ENCODE data around the gene PAPPA. TPM values are rescaled to one million over a fixed set of nuclear protein-coding genes. Genes with fewer than 3 reads are reported as not detected.

PAPPA gene
- total and polyA plus RNA-seq, 2 of the 8 experiments (the other 6 are each of a cell fraction or from before 2014, with no cell fraction given), result 0.18 to 0.63 TPM

GRCh38 chr9:116381350-116381749 is 227.8 kb downstream of the PAPPA start:
- no peaks in the 10 kb centered on the region for H4K20me1 ChIP-seq (replicated peaks in 1 of 2; ENCODE audit: control insufficient read depth in 1 of 2, insufficient read depth in 2 of 2, low read length in 2 of 2)
- H3K9me3 ChIP-seq (ENCODE audit: insufficient read depth in 2 of 2, low read depth in 1 of 2, low read length in 1 of 2), result no peaks in the 10 kb centered on the region
- H3K79me2 ChIP-seq (ENCODE audit: control insufficient read depth in 1 of 2, insufficient read depth in 2 of 2, low read length in 2 of 2), result no peaks in the 10 kb centered on the region
- no peak overlapping the region for H2AK5ac ChIP-seq (ENCODE audit: low read depth, low read length)
- H3K18ac ChIP-seq (ENCODE audit: extremely low read depth, low read length), result no peak overlapping the region
- H3K9ac ChIP-seq (replicated peaks in 1 of 4; ENCODE audit: extremely low read depth in 1 of 4, low read depth in 3 of 4, low read length in 3 of 4), result no peak overlapping the region
- FAIRE-seq (no peak), DNase-seq (ENCODE audit: low read depth in 1 of 2, low spot score in 2 of 2) (no peak)
- no peak overlapping the region for H3K4me2 ChIP-seq (ENCODE audit: insufficient read depth in 1 of 2, low read depth in 2 of 2, low read length in 2 of 2)
- peaks cover 0 to 2% (median 0%) of the 10 kb centered on the region in 4 experiments; a peak in 1 of 8 replicates for H3K36me3 ChIP-seq (ENCODE audit: control insufficient read depth in 2 of 4, insufficient read depth in 4 of 4, low read length in 3 of 4)
- no peaks in the 10 kb centered on the region for H3K23me2 ChIP-seq (ENCODE audit: low read depth, low read length)
- H3K27ac ChIP-seq (ENCODE audit: low read depth, low read length), result no peak overlapping the region
- no peak overlapping the region for H2BK120ac ChIP-seq (replicated peaks; ENCODE audit: low read depth, low read length)
- no peak overlapping the region for H3K4me3 ChIP-seq (ENCODE audit: extremely low read depth in 1 of 4, insufficient read depth in 2 of 4, low read depth in 3 of 4, low read length in 4 of 4)
- no peaks in the 10 kb centered on the region for H3K79me1 ChIP-seq (ENCODE audit: low read depth, low read length)
- H3K23ac ChIP-seq (ENCODE audit: insufficient read length), result no peak overlapping the region
- no peak overlapping the region for H2BK5ac ChIP-seq (ENCODE audit: low read depth, low read length)
- WGBS, 2 experiments (ENCODE audit: extremely low coverage in 1 of 2, insufficient coverage in 1 of 2, insufficient read length in 1 of 2, insufficient replicate concordance in 2 of 2, low coverage in 1 of 2, low lambda C conversion rate in 2 of 2, missing lambda C conversion rate in 1 of 2), result 94% methylated on average over 2 of the region's 2 CpGs; no CpG with 5 or more reads in 1 of the 2 experiments
- POLR2A ChIA-PET (ENCODE audit: partially characterized antibody), result no interaction called here
- no peak overlapping the region for H2BK20ac ChIP-seq (ENCODE audit: low read length)
- H4K5ac ChIP-seq (ENCODE audit: insufficient read length, low read depth, low read length), result no peak overlapping the region
- H2AFZ ChIP-seq (ENCODE audit: low read length), result no peak overlapping the region
- no peak overlapping the region for H3K4ac ChIP-seq (replicated peaks; ENCODE audit: insufficient read length, low read depth, low read length)
- H4K91ac ChIP-seq (replicated peaks; ENCODE audit: insufficient read length, low read length), result no peak overlapping the region
- H3K56ac ChIP-seq (replicated peaks; ENCODE audit: insufficient read length, low read depth, low read length), result no peak overlapping the region
- H2BK15ac ChIP-seq (ENCODE audit: low read length), result no peak overlapping the region
- no peaks in the 10 kb centered on the region for H3K27me3 ChIP-seq (replicated peaks in 1 of 4; ENCODE audit: control insufficient read depth in 3 of 4, extremely low read depth in 1 of 4, insufficient read depth in 3 of 4, low read length in 3 of 4)
- CTCF ChIA-PET (ENCODE audit: partially characterized antibody), result interaction anchor here (1.6 kb wide), 1 partner anchor 34 kb away, joined by 4 read pairs; no protein-coding TSS in a partner anchor
- H3K14ac ChIP-seq (ENCODE audit: insufficient read length), result no peak overlapping the region
- no peak overlapping the region for H2BK12ac ChIP-seq (ENCODE audit: low read depth, low read length)
- no peak overlapping the region for H4K8ac ChIP-seq (ENCODE audit: extremely low read depth, insufficient read depth, low read length)
- TF ChIP-seq, protein P1, sequence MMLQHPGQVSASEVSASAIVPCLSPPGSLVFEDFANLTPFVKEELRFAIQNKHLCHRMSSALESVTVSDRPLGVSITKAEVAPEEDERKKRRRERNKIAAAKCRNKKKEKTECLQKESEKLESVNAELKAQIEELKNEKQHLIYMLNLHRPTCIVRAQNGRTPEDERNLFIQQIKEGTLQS (IDR thresholded peaks at IDR 0.05; ENCODE audit: insufficient read depth, low read depth, low read length), result no peak
- TF ChIP-seq MAFK (IDR thresholded peaks at IDR 0.05; ENCODE audit: low read depth, low read length), result no peak
- TF ChIP-seq YY1 (IDR thresholded peaks at IDR 0.05; ENCODE audit: low read depth, low read length), result no peak
- no peak for TF ChIP-seq EZH2 (IDR thresholded peaks at IDR 0.05; ENCODE audit: low read depth, low read length, severe bottlenecking)
- TF ChIP-seq SP2 (IDR thresholded peaks at IDR 0.05; ENCODE audit: low read length), result no peak
- no peak for TF ChIP-seq PHF8 (conservative IDR thresholded peaks at IDR 0.05; ENCODE audit: low read depth, low read length)
- no peak for TF ChIP-seq SIX5 (IDR thresholded peaks at IDR 0.05; ENCODE audit: low read depth, low read length)
- H3K4me1 ChIP-seq (replicated peaks in 1 of 4; ENCODE audit: control insufficient read depth in 3 of 4, insufficient read depth in 4 of 4, low read length in 3 of 4), result no peaks in the 10 kb centered on the region

Data from H1 (cell line).